HepG2 (cell line): ENCODE results near the gene HSPA1L. TPM values are rescaled to one million over a fixed set of nuclear protein-coding genes. Genes with fewer than 3 reads are reported as not detected.

ENCODE experiments used
- ATAC-seq: fragments of 200-7000 bp; cut with Tn5 transposase; 3 replicates; pipeline ENCODE4 v1.9.1; 2020; ENCODE audit warnings: mild to moderate bottlenecking, moderate library complexity
- BruUV-seq: library from RNA; stranded (reverse); fragments of 400-500 nt; replicated peaks from 2 replicates; lab custom pipeline; 2021; lab: Mats Ljungman, UMichigan
- CTCF ChIA-PET: fragments of 300-600 bp; formaldehyde crosslinking; extraction: SDS; loops from one replicate; lab custom pipeline; 2021; ENCODE audit warnings: low total read pairs, inconsistent platforms, low intra/inter-chr PET ratio; lab: Yijun Ruan, JAX
- POLR2A ChIA-PET: fragments of 350-600 bp; sonication (Branson Sonifier 250); formaldehyde crosslinking; loops from one replicate; lab custom pipeline; 2020; ENCODE audit warnings: antibody characterized with exemption, inconsistent platforms; lab: Yijun Ruan, JAX
- DNase-seq: peaks from one replicate; pipeline ENCODE4 v3.0.0-alpha.2; 2015; ENCODE audit warnings: low spot score
- FAIRE-seq: peaks from 3 replicates; lab custom pipeline; 2011; peaks lifted over from hg19 to GRCh38; lab: Jason Lieb, UNC
- H2AFZ ChIP-seq: one replicate; pipeline ENCODE4 v1.6.1; 2011; ENCODE audit warnings: low read length, inconsistent platforms
- H3K27ac ChIP-seq: fragments of 300-600 bp; 3 replicates; pipeline ENCODE4 v1.8.0; 2011; ENCODE audit warnings: mixed run types, mild to moderate bottlenecking, mixed read lengths, low read length, inconsistent platforms; ENCODE audit not compliant: insufficient read depth; ENCODE audit errors: extremely low read length
- H3K27me3 ChIP-seq, 2 experiments: fragments of 200-600 bp in 1 of 2; 2 replicates in 1 of 2; 3 replicates in 1 of 2; pipeline versions ENCODE4 v1.6.0 to v1.8.0; 2011; ENCODE audit warnings: low read length in 2 of 2, mild to moderate bottlenecking in 2 of 2, moderate library complexity in 2 of 2, inconsistent platforms in 1 of 2; ENCODE audit not compliant: insufficient read depth in 2 of 2, control insufficient read depth in 1 of 2
- H3K36me3 ChIP-seq, 2 experiments: fragments of 200-600 bp in 1 of 2; replicated peaks in 1 of 2; 2 replicates in 1 of 2; 3 replicates in 1 of 2; pipeline versions ENCODE4 v1.5.1 to v1.8.0; 2011; ENCODE audit warnings: low read length in 2 of 2, inconsistent platforms in 1 of 2; ENCODE audit not compliant: insufficient read depth in 2 of 2, control insufficient read depth in 1 of 2
- H3K4me1 ChIP-seq: 2 replicates; pipeline ENCODE4 v1.5.1; 2012; ENCODE audit warnings: low read length, inconsistent platforms; ENCODE audit not compliant: insufficient read depth
- H3K4me2 ChIP-seq: 2 replicates; pipeline ENCODE4 v1.6.0; 2011; ENCODE audit warnings: low read depth, low read length, inconsistent platforms
- H3K4me3 ChIP-seq, 3 experiments: fragments of 200-600 bp in 1 of 3; sonication (generic), shearing (Covaris generic) in 1 of 3; replicated peaks in 1 of 3; 2 replicates each; pipeline ENCODE4 v1.5.1; 2011 to 2016; ENCODE audit warnings: low read length in 3 of 3, inconsistent platforms in 2 of 3, low read depth in 2 of 3, mild to moderate bottlenecking in 2 of 3, control low read depth in 1 of 3, mixed read lengths in 1 of 3; ENCODE audit not compliant: insufficient read depth in 1 of 3
- H3K79me2 ChIP-seq: one replicate; pipeline ENCODE4 v1.6.1; 2011; ENCODE audit warnings: low read length, inconsistent platforms; ENCODE audit not compliant: insufficient read depth
- H3K9ac ChIP-seq: 2 replicates; pipeline ENCODE4 v1.6.0; 2011; ENCODE audit warnings: mild to moderate bottlenecking, low read depth, low read length, inconsistent platforms; ENCODE audit not compliant: insufficient read depth
- H3K9me3 ChIP-seq: 2 replicates; pipeline ENCODE4 v1.5.1; 2012; ENCODE audit warnings: mild to moderate bottlenecking, low read length
- H4K20me1 ChIP-seq: 2 replicates; pipeline ENCODE4 v1.6.0; 2011; ENCODE audit warnings: inconsistent platforms, mild to moderate bottlenecking, low read length, moderate library complexity; ENCODE audit not compliant: insufficient read depth
- BRD4 ChIP-seq: sonication (generic); formaldehyde crosslinking; IDR thresholded peaks from 2 replicates; pipeline ENCODE4 v1.4.0; 2020; ENCODE audit warnings: missing genetic modification reagents
- HDAC1 ChIP-seq: sonication (generic); formaldehyde crosslinking; IDR thresholded peaks from 2 replicates; pipeline ENCODE4 v1.5.1; 2020; ENCODE audit warnings: mild to moderate bottlenecking, missing genetic modification reagents
- KDM5A ChIP-seq: fragments of 200-600 bp; sonication (generic); IDR thresholded peaks from 2 replicates; pipeline ENCODE4 v1.7.0; 2018; ENCODE audit warnings: antibody characterized with exemption, mild to moderate bottlenecking, low read length, borderline replicate concordance
- POLR2A ChIP-seq, 2 experiments: IDR thresholded peaks; 2 replicates each; pipeline ENCODE4 v1.6.1; 2011; ENCODE audit warnings: low read depth in 2 of 2, low read length in 2 of 2, mild to moderate bottlenecking in 1 of 2, moderate library complexity in 1 of 2; ENCODE audit not compliant: insufficient read depth in 1 of 2
- PRMT3 ChIP-seq: sonication (generic); formaldehyde crosslinking; IDR thresholded peaks from 2 replicates; pipeline ENCODE4 v1.8.1; 2022; ENCODE audit warnings: low read depth, mild to moderate bottlenecking, moderate library complexity, missing genetic modification reagents, borderline replicate concordance
- ZFP82 ChIP-seq: sonication (generic); formaldehyde crosslinking; IDR thresholded peaks from 2 replicates; pipeline ENCODE4 v1.5.1; 2020; ENCODE audit warnings: mild to moderate bottlenecking, missing genetic modification reagents, borderline replicate concordance
- ZNF205 ChIP-seq: IDR thresholded peaks from 2 replicates; pipeline ENCODE4 v1.6.1; 2018; ENCODE audit warnings: missing biosample characterization, missing genetic modification reagents
- ZNF263 ChIP-seq: sonication (generic); formaldehyde crosslinking; IDR thresholded peaks from 2 replicates; pipeline ENCODE4 v1.4.0; 2020; ENCODE audit warnings: missing genetic modification reagents
- ZNF333 ChIP-seq: sonication (generic); formaldehyde crosslinking; IDR thresholded peaks from 2 replicates; pipeline ENCODE4 v1.4.0; 2020; ENCODE audit warnings: mild to moderate bottlenecking, missing genetic modification reagents, borderline replicate concordance
- ZNF564 ChIP-seq: sonication (generic); formaldehyde crosslinking; IDR thresholded peaks from 2 replicates; pipeline ENCODE4 v1.8.1; 2023; ENCODE audit warnings: mild to moderate bottlenecking, missing genetic modification reagents
- ZNF7 ChIP-seq: IDR thresholded peaks from 2 replicates; pipeline ENCODE4 v1.6.1; 2016; ENCODE audit warnings: missing biosample characterization, missing genetic modification reagents
- ZNF749 ChIP-seq: sonication (generic); formaldehyde crosslinking; IDR thresholded peaks from 2 replicates; pipeline ENCODE4 v1.8.0; 2022; ENCODE audit warnings: mild to moderate bottlenecking, missing genetic modification reagents, moderate library complexity, borderline replicate concordance
- ZNF772 ChIP-seq: sonication (generic); formaldehyde crosslinking; IDR thresholded peaks from 2 replicates; pipeline ENCODE4 v1.5.0; 2020; ENCODE audit warnings: mild to moderate bottlenecking, missing genetic modification reagents
- ZNF816 ChIP-seq: sonication (generic); formaldehyde crosslinking; IDR thresholded peaks from 2 replicates; pipeline ENCODE4 v1.8.0; 2022; ENCODE audit warnings: missing genetic modification reagents, mild to moderate bottlenecking, borderline replicate concordance
- WGBS: methylation state at CpG from one replicate; pipeline ENCODE4 v1.1.6; 2017; ENCODE audit warnings: low lambda C conversion rate; 5-methylcytosine and 5-hydroxymethylcytosine counted together
- in situ Hi-C: cut with HindIII; loops from 2 replicates; pipeline ENCODE4 v1.10.0; 2017; ENCODE audit warnings: low pct_unique_long_range_greater_than_20kb; ENCODE audit not compliant: extremely low pct_ligation_motif_present
- intact Hi-C: fragments of 100-400 bp; cut with micrococcal nuclease; formaldehyde crosslinking; loops from one replicate; pipeline ENCODE4 v1.10.0; 2022; ENCODE audit not compliant: unreplicated experiment
- polyA plus RNA-seq, 8 experiments: library from polyadenylated mRNA; depleted of rRNA in 3 of 8; stranded (reverse) in 7 of 8; unstranded in 1 of 8; fragments of >200 nt; fragmentation: Illumina TruSeq in 4 of 8; extraction: Trizol in 4 of 8; gene quantifications; 2 replicates each; pipeline versions ENCODE4 v1.2.1 to v1.2.3, GENCODE V29; 2011 to 2016; ENCODE audit warnings: low read depth in 4 of 8, missing spikeins in 1 of 8, mixed read lengths in 1 of 8; ENCODE audit not compliant: insufficient read depth in 1 of 8
- total RNA-seq, 5 experiments: library from RNA; depleted of rRNA; stranded (reverse); fragments of >200 nt; fragmentation: Illumina TruSeq; extraction: Trizol; gene quantifications; 2 replicates each; pipeline ENCODE4 v1.2.3, GENCODE V29; 2016; ENCODE audit warnings: low read depth in 1 of 5
- TF ChIP-seq, protein P1 (sequence below): sonication (generic); formaldehyde crosslinking; IDR thresholded peaks from 2 replicates; pipeline ENCODE4 v1.5.0; 2020; ENCODE audit warnings: missing genetic modification reagents
- TF ChIP-seq, protein P2 (sequence below): sonication (generic); formaldehyde crosslinking; conservative IDR thresholded peaks from 2 replicates; pipeline ENCODE4 v1.8.1; 2023; ENCODE audit warnings: missing genetic modification reagents
- TF ChIP-seq, protein P3 (sequence below): sonication (generic); formaldehyde crosslinking; IDR thresholded peaks from 2 replicates; pipeline ENCODE4 v1.4.0; 2020; ENCODE audit warnings: missing genetic modification reagents, low read depth, mild to moderate bottlenecking, borderline replicate concordance
- TF ChIP-seq, protein P4 (sequence below): sonication (generic); formaldehyde crosslinking; IDR thresholded peaks from 2 replicates; pipeline ENCODE4 v1.5.1; 2020; ENCODE audit warnings: missing genetic modification reagents, mild to moderate bottlenecking, borderline replicate concordance
- TF ChIP-seq, protein P5 (sequence below): sonication (generic); formaldehyde crosslinking; IDR thresholded peaks from 2 replicates; pipeline ENCODE4 v1.8.0; 2023; ENCODE audit warnings: mild to moderate bottlenecking, missing genetic modification reagents

The HSPA1L gene
- total and polyA plus RNA-seq, 2 of the 13 experiments (the other 11 are each of a cell fraction or from before 2014, with no cell fraction given) = 0.55 to 1.0 TPM

DNA sequence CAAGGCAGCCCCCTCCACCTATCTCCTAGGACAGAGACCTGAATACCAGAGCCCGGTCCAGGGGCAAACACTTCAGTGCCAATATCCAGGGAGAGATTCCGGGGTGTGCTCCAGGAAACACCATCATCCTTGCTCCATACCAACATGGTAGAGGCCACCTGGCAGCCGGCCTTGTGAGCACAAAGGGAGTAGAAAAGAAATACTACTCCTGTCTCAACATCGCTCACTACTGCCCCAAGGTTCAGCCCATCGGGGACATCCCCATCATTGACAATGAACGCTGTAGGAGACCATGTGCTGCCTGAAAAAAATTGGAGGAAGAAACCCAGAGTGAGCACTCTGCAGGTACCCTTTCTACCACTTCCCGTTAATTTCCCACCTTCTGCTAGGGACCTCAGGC lies 46.1 kb upstream of the HSPA1L start:
- H3K79me2 ChIP-seq = peaks cover 35% of the 10 kb centered on the region
- no peaks in the 10 kb centered on the region for H4K20me1 ChIP-seq
- ATAC-seq = no peak
- no peaks in the 10 kb centered on the region; a peak in 1 of 5 replicates for H3K27me3 ChIP-seq
- peaks cover 57% of the 10 kb centered on the region for H3K4me1 ChIP-seq
- no peak overlapping the region for H3K4me3 ChIP-seq
- FAIRE-seq = no peak
- H3K4me2 ChIP-seq = peak overlapping the region; percentile 93
- no peak overlapping the region for H2AFZ ChIP-seq
- WGBS = 93% methylated on average over 7 of the region's 7 CpGs
- TF ChIP-seq BRD4 (CRISPR knock-in tag) = no peak
- peak; percentile 42; the same call in 1 of the 2 replicates for TF ChIP-seq ZNF816 (CRISPR knock-in tag)
- no peak for TF ChIP-seq ZNF772 (CRISPR knock-in tag)
- TF ChIP-seq ZNF7 (CRISPR knock-in tag) = no peak
- no peak for TF ChIP-seq KDM5A
- TF ChIP-seq, protein P1, sequence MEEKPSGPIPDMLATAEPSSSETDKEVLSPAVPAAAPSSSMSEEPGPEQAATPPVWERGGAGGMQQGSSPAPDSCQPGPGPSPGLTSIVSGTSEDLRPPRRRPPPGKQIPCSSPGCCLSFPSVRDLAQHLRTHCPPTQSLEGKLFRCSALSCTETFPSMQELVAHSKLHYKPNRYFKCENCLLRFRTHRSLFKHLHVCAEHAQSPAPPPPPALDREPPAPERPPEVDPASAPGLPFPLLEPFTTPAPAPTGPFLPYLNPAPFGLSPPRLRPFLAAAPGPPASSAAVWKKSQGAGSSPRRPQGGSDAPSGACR = no peak
- TF ChIP-seq POLR2A (IDR thresholded peaks at IDR 0.05; ENCODE audit: insufficient read depth in 1 of 2, low read depth in 2 of 2, low read length in 2 of 2) = peak in 1 of 2 experiments; percentile 13; a peak in 1 of 4 replicates
- no peak for TF ChIP-seq ZNF333 (CRISPR knock-in tag)
- TF ChIP-seq, protein P2, sequence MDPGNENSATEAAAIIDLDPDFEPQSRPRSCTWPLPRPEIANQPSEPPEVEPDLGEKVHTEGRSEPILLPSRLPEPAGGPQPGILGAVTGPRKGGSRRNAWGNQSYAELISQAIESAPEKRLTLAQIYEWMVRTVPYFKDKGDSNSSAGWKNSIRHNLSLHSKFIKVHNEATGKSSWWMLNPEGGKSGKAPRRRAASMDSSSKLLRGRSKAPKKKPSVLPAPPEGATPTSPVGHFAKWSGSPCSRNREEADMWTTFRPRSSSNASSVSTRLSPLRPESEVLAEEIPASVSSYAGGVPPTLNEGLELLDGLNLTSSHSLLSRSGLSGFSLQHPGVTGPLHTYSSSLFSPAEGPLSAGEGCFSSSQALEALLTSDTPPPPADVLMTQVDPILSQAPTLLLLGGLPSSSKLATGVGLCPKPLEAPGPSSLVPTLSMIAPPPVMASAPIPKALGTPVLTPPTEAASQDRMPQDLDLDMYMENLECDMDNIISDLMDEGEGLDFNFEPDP (CRISPR knock-in tag) = 0 out of 2 replicates have a peak, but pooled peaks have one; percentile 34
- no peak for TF ChIP-seq HDAC1
- TF ChIP-seq ZFP82 = peak; percentile 59; the same call in 1 of the 2 replicates
- TF ChIP-seq ZNF205 (CRISPR knock-in tag) = no peak
- no peak for TF ChIP-seq PRMT3 (CRISPR knock-in tag)
- TF ChIP-seq, protein P3, sequence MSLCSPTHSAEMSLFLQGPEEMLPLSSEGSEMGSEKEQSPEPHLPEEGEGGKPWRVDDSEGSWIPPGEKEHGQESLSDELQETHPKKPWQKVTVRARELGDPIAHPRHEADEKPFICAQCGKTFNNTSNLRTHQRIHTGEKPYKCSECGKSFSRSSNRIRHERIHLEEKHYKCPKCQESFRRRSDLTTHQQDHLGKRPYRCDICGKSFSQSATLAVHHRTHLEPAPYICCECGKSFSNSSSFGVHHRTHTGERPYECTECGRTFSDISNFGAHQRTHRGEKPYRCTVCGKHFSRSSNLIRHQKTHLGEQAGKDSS (CRISPR knock-in tag) = no peak
- TF ChIP-seq ZNF749 (CRISPR knock-in tag) = no peak
- no peak for TF ChIP-seq ZNF564 (CRISPR knock-in tag)
- TF ChIP-seq, protein P4, sequence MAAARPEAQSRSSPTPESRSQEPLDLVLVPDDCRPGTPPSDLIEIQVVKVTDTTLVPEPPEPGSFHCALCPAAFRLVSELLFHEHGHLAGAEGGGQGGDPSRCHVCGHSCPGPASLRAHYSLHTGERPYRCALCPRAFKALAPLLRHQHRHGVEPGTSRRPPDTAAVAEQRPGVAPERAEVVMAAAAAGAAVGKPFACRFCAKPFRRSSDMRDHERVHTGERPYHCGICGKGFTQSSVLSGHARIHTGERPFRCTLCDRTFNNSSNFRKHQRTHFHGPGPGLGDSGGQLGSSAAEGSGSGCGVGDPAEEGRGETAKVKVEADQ (CRISPR knock-in tag) = no peak
- no peak for TF ChIP-seq ZNF263 (CRISPR knock-in tag)
- TF ChIP-seq, protein P5, sequence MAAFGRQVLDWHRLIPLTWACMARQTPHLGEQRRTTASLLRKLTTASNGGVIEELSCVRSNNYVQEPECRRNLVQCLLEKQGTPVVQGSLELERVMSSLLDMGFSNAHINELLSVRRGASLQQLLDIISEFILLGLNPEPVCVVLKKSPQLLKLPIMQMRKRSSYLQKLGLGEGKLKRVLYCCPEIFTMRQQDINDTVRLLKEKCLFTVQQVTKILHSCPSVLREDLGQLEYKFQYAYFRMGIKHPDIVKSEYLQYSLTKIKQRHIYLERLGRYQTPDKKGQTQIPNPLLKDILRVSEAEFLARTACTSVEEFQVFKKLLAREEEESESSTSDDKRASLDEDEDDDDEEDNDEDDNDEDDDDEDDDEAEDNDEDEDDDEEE (CRISPR knock-in tag) = no peak
- in situ Hi-C loops = no loop called here
- no peak overlapping the region for H3K27ac ChIP-seq
- peak overlapping the region; percentile 89 for H3K9ac ChIP-seq
- peaks cover 8 to 33% of the 10 kb centered on the region in 2 experiments; a peak in 4 of 5 replicates for H3K36me3 ChIP-seq
- no TSS peak for BruUV-seq
- ChIA-PET POLR2A (interaction anchor here (1.4 kb wide), 1 partner anchor 63 kb away, joined by 4 read pairs; no protein-coding TSS in a partner anchor), CTCF (no interaction called here)
- no peak for DNase-seq
- intact Hi-C loops = no loop called here
- no peaks in the 10 kb centered on the region for H3K9me3 ChIP-seq
